Measurements from ENCODE around the gene TRMT44.

TRMT44 gene

GRCh38 chr4:8434251-8435073, 6.1 kb upstream of the TRMT44 start:
- DNase-seq (ENCODE audit: low read depth): no peak

GRCh38 chr4:8435656-8436121, 4.9 kb upstream of the TRMT44 start:
- no peak for DNase-seq (ENCODE audit: low read depth)

- no peak for DNase-seq (ENCODE audit: low read depth)
These were observed 3.3 kb upstream of the TRMT44 start for GRCh38 chr4:8437281-8437680.

- DNase-seq (ENCODE audit: low read depth): no peak
These were observed 1.8 kb upstream of the TRMT44 start for GRCh38 chr4:8438743-8439142.

GRCh38 chr4:8439168-8439567, 1.4 kb upstream of the TRMT44 start:
- DNase-seq (ENCODE audit: low read depth): no peak

- no peak for DNase-seq (ENCODE audit: low read depth)
These were observed 574 bp upstream of the TRMT44 start for GRCh38 chr4:8439914-8440491.

- no peak for DNase-seq (ENCODE audit: low read depth)
These were observed 1.0 kb downstream of the TRMT44 start for GRCh38 chr4:8441499-8442091.

- DNase-seq (ENCODE audit: low read depth): no peak
These were observed 2.2 kb downstream of the TRMT44 start for GRCh38 chr4:8442596-8443358.

GRCh38 chr4:8443801-8444200, 3.2 kb downstream of the TRMT44 start:
- DNase-seq (ENCODE audit: low read depth): no peak

GRCh38 chr4:8446122-8446521, 5.5 kb downstream of the TRMT44 start:
- no peak for DNase-seq (ENCODE audit: low read depth)

GRCh38 chr4:8451440-8452182, 11.0 kb downstream of the TRMT44 start:
- DNase-seq (ENCODE audit: low read depth): no peak

- no peak for DNase-seq (ENCODE audit: low read depth)
These were observed 13.4 kb downstream of the TRMT44 start for GRCh38 chr4:8453957-8454356.

- no peak for DNase-seq (ENCODE audit: low read depth)
These were observed 17.2 kb downstream of the TRMT44 start for GRCh38 chr4:8457646-8458252.

- DNase-seq (ENCODE audit: low read depth): no peak
These were observed 19.4 kb downstream of the TRMT44 start for GRCh38 chr4:8459867-8460445.

- DNase-seq (ENCODE audit: low read depth): no peak
These were observed 20.5 kb downstream of the TRMT44 start for GRCh38 chr4:8461086-8461485.

GRCh38 chr4:8461616-8462015, 21.0 kb downstream of the TRMT44 start:
- DNase-seq (ENCODE audit: low read depth): no peak

GRCh38 chr4:8463811-8464210, 23.2 kb downstream of the TRMT44 start:
- no peak for DNase-seq (ENCODE audit: low read depth)

GRCh38 chr4:8464381-8464780, 23.8 kb downstream of the TRMT44 start:
- no peak for DNase-seq (ENCODE audit: low read depth)

GRCh38 chr4:8465615-8466611, 25.3 kb downstream of the TRMT44 start:
- DNase-seq (ENCODE audit: low read depth): no peak

- no peak for DNase-seq (ENCODE audit: low read depth)
These were observed 26.4 kb downstream of the TRMT44 start for GRCh38 chr4:8467016-8467415.

Measured in activated T-helper 1 cell treated with Interleukin-2 at 50 U/mL for 16 hours (primary cell).